Activated T-helper 1 cell treated with anti-CD3 and anti-CD28 coated beads, Interleukin-12 subunit alpha, Interleukin-12 subunit beta, Interleukin-2, Interleukin-4 antibody, amounts not matched to agents 30 ng/mL and 10 ng/mL and 1 ng/mL, durations not matched to agents 14 hours and 24 hours and 36 hours (primary cell): Measurements from ENCODE around the gene MED13. TPM values are rescaled to one million over a fixed set of nuclear protein-coding genes. Genes with fewer than 3 reads are reported as not detected.

ENCODE experiments used
- DNase-seq: peaks from one replicate; pipeline ENCODE4 v3.0.0; 2021; ENCODE audit warnings: low spot score
- H3K27ac Mint-ChIP-seq: one replicate; pipeline ENCODE4 v1.8.0; 2021; ENCODE audit warnings: mild to moderate bottlenecking, mixed read lengths
- H3K27me3 Mint-ChIP-seq: one replicate; pipeline ENCODE4 v1.8.0; 2022; ENCODE audit warnings: mild to moderate bottlenecking, moderate library complexity, mixed read lengths; ENCODE audit not compliant: insufficient read depth
- H3K36me3 Mint-ChIP-seq: one replicate; pipeline ENCODE4 v1.8.0; 2021; ENCODE audit warnings: low read depth, mixed read lengths
- H3K4me1 Mint-ChIP-seq: one replicate; pipeline ENCODE4 v1.8.0; 2021; ENCODE audit warnings: low read depth, mixed read lengths
- H3K4me3 Mint-ChIP-seq: one replicate; pipeline ENCODE4 v1.8.0; 2021; ENCODE audit warnings: mild to moderate bottlenecking, moderate library complexity, mixed read lengths
- H3K9me3 Mint-ChIP-seq: one replicate; pipeline ENCODE4 v1.8.0; 2021; ENCODE audit warnings: mixed read lengths
- intact Hi-C: fragments of 100-400 bp; cut with micrococcal nuclease; formaldehyde crosslinking; loops from one replicate; pipeline ENCODE4 v1.15.1; 2024
- total RNA-seq: library from RNA; stranded (reverse); gene quantifications from 2 replicates; pipeline ENCODE4 v1.2.3, GENCODE V29; 2022

The MED13 gene
- total RNA-seq, 1 donor from 2014 or later, result 69.2 TPM

DNA sequence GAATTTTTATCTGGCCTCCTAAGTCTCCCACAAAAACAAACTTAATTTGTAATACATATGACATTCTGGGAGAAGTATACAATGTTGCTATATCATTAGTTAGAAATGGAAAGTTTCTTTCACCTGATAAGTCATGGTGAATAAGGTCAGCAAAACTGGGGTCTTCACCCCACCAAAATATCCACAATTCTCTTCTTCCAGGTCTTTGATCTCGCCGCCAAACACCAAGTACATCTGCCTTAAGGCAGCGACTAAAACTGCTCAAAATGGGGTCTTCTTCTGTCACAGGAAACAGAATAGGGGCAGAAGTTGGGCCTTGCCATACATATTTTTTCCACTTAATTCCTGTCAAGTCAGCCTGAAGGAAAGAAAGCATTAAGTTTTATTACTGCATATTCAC lies 2.1 kb downstream of the MED13 start:
- H3K4me3 Mint-ChIP-seq, result peak overlapping the region; percentile 99
- no peaks in the 10 kb centered on the region for H3K27me3 Mint-ChIP-seq
- no peaks in the 10 kb centered on the region for H3K9me3 Mint-ChIP-seq
- DNase-seq, result no peak
- H3K27ac Mint-ChIP-seq, result peak overlapping the region; percentile 97
- intact Hi-C loops, result loop anchor here (10.0 kb wide), 3 partner anchors 362 to 1682 kb away; partner anchors contain the start of genes BCAS3, METTL2A and STRADA
- peaks cover 24% of the 10 kb centered on the region for H3K36me3 Mint-ChIP-seq
- peaks cover 50% of the 10 kb centered on the region for H3K4me1 Mint-ChIP-seq

DNA sequence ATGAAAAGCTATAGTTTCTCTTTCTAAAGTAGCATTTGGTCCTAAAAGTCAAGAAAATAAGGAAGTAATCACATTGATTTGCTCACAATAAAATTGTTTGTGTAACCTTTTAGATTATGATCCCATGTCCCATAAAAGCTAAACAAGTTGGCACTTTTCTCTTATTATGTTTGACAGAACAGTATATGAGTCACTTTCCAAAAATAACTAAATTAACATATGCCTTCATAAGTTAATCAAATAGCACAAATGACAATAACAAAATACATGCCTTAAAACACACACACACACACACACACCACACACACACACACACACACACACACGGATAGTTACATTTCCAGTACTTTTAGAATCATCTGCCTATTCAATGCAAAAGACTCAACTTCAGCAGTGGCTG lies 2.8 kb downstream of the MED13 start:
- DNase-seq, result no peak
- peaks cover 28% of the 10 kb centered on the region for H3K36me3 Mint-ChIP-seq
- H3K4me1 Mint-ChIP-seq, result peaks cover 57% of the 10 kb centered on the region
- peak overlapping the region; percentile 99 for H3K4me3 Mint-ChIP-seq
- no peaks in the 10 kb centered on the region for H3K27me3 Mint-ChIP-seq
- intact Hi-C loops, result loop anchor here (10.0 kb wide), 3 partner anchors 362 to 1682 kb away; partner anchors contain the start of genes BCAS3, METTL2A and STRADA
- peak overlapping the region; percentile 70 for H3K27ac Mint-ChIP-seq
- H3K9me3 Mint-ChIP-seq, result no peaks in the 10 kb centered on the region

DNA sequence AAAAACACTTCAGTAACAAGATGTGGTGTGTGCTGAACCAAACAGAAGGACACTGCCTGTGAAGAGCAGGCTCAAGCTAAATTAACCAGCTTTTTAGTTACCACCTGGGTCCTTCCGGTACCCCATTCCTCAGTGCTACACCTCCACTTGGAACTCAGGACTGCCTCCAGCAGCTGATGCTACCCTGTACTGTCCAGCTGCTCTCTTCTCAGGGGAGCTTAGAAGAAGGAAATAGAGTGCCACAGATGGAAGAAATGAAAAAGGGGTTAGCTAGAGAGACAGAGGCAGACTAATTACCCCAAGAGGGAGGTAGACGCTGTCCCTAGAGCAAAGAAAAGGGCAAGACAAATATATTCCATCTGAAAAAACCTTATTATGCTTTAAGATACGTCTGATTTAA lies 5.7 kb downstream of the MED13 start:
- Mint-ChIP-seq H3K4me3 (peak overlapping the region; percentile 40), H3K4me1 (peaks cover 61% of the 10 kb centered on the region), H3K36me3 (peaks cover 33% of the 10 kb centered on the region), H3K27me3 (no peaks in the 10 kb centered on the region), H3K27ac (peak overlapping the region; percentile 0), H3K9me3 (no peaks in the 10 kb centered on the region)
- DNase-seq, result no peak
- intact Hi-C loops, result no loop called here

DNA sequence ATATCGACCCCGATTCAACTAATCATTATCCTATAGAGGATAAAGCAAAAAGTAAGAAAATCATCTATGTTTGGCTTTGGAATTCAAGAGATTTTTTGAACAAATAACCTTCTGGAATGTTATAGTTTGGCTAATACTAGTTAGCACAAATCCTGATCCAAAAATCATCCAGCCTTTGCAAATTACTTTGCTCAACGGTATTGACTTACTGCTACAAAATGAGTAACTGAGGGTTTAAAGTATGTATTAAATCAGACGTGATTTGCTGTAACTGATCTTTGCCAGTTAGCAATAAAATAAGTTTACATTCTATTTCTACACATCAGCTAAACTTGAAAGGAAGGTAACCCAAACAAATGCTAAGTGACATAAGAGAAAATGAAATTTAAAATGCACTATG lies 6.5 kb downstream of the MED13 start:
- no peaks in the 10 kb centered on the region for H3K27me3 Mint-ChIP-seq
- H3K36me3 Mint-ChIP-seq, result peaks cover 29% of the 10 kb centered on the region
- no peak for DNase-seq
- intact Hi-C loops, result no loop called here
- H3K4me1 Mint-ChIP-seq, result peaks cover 55% of the 10 kb centered on the region
- H3K9me3 Mint-ChIP-seq, result no peaks in the 10 kb centered on the region
- H3K4me3 Mint-ChIP-seq, result no peak overlapping the region
- H3K27ac Mint-ChIP-seq, result no peak overlapping the region

DNA sequence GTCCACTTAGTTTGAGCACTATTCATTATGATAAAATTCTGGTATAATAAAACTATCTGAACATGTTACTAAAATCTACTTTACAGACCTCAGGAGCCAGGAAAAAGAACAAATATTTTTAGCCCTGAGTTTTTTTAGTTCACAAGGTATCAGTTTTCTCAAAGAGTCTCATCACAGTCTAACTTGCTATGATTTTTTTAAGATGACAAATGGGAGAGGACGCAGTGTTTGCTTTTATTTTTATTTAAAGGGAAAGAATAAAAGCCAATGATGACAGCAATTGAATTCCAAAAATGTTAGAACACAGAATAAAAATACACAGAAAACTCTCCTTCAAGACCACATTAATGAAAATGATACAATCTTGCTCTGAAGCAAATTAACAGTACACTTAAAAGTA lies 7.4 kb downstream of the MED13 start:
- Mint-ChIP-seq H3K4me1 (peaks cover 54% of the 10 kb centered on the region), H3K9me3 (no peaks in the 10 kb centered on the region), H3K36me3 (peaks cover 27% of the 10 kb centered on the region), H3K27me3 (no peaks in the 10 kb centered on the region), H3K4me3 (no peak overlapping the region), H3K27ac (no peak overlapping the region)
- no peak for DNase-seq
- intact Hi-C loops, result no loop called here

DNA sequence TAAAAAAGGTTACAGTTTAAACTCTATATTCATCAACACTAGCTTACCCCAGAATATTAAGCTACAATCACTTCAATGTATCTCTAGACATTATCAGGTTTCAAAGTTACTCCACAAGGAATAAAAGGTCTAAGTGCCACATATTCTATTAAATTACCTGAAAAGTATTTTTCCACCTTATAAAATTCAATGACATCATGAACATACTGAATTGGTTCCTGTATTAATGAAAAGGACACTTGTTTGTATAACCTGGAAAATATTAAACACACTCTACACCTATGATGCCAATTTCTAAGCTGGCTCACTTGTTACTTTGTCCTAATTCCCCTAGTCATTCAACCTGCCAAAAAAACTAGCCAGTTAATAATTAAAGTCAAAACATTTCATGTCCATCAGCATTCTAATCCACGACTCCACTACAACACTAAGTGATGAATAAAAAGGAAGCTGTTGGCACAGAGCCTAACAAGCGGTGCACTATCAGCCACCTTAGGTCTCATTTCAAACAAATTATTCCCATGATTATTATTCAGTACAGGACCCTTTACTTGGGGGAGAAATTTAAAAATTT lies 12.2 kb downstream of the MED13 start:
- DNase-seq, result no peak
- Mint-ChIP-seq H3K36me3 (peaks cover 38% of the 10 kb centered on the region), H3K27ac (no peak overlapping the region), H3K27me3 (no peaks in the 10 kb centered on the region), H3K9me3 (no peaks in the 10 kb centered on the region), H3K4me1 (peaks cover 55% of the 10 kb centered on the region), H3K4me3 (no peak overlapping the region)
- intact Hi-C loops, result no loop called here

DNA sequence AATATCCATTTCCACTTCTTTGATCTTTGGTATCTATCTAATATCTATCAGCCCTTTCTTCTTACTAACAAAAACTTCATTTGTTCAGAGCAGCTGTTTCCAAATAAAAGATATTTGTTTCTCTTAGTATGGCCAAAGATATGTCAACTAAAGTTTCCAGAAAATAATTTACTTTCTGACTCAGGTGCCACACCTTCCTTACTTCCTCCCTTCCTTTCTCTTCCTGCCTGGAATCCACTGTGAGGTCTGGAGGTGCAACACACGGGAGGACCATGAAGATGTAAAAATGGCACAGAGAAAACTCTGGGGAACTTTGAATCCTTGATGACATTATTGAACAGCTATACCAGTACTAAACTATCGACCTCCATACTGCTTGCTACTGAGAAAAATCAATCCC lies 14.0 kb downstream of the MED13 start:
- no peak overlapping the region for H3K27ac Mint-ChIP-seq
- DNase-seq, result no peak
- H3K4me1 Mint-ChIP-seq, result peaks cover 46% of the 10 kb centered on the region
- no peak overlapping the region for H3K4me3 Mint-ChIP-seq
- H3K36me3 Mint-ChIP-seq, result peaks cover 37% of the 10 kb centered on the region
- H3K9me3 Mint-ChIP-seq, result no peaks in the 10 kb centered on the region
- intact Hi-C loops, result no loop called here
- H3K27me3 Mint-ChIP-seq, result no peaks in the 10 kb centered on the region

DNA sequence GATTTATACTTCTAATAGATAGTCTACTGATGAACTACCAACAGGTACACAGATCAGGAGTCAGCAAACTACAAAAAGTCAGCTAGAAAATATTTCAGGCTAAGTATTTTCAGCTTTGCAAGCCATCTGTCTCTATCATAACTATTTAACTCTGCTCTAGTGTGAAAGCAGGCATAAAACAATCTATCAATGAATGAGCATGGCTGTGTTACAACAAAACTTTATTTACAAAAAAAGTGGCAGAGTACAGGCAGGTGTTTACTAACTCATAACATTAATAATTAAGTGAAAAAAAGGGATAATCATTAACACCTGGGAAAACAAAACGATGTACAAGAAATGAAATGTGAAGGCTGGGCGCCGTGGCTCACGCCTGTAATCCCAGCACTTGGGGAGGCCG lies 15.8 kb downstream of the MED13 start:
- peaks cover 48% of the 10 kb centered on the region for H3K4me1 Mint-ChIP-seq
- no peak for DNase-seq
- no peak overlapping the region for H3K4me3 Mint-ChIP-seq
- H3K27ac Mint-ChIP-seq, result no peak overlapping the region
- H3K36me3 Mint-ChIP-seq, result peaks cover 46% of the 10 kb centered on the region
- H3K27me3 Mint-ChIP-seq, result no peaks in the 10 kb centered on the region
- no peaks in the 10 kb centered on the region for H3K9me3 Mint-ChIP-seq
- intact Hi-C loops, result no loop called here

DNA sequence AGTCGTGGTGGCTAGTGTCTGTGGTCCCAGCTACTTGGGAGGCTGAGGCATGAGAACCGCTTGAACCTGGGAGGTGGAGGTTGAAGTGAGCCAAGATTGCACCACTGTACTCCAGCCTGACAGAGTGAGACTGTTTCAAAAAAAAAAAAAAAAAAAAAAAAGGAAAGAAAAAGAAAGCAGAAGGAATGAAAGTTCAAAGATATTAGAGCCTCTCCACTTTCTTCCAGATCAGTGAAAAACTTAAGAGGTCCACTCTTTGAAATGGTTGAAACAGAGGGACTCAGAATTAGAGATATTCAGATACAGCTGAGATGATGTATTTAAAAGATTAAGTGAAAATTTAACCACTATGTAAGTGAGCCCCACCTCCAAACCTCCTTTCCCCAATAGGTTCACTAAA lies 16.8 kb downstream of the MED13 start:
- no peak overlapping the region for H3K27ac Mint-ChIP-seq
- no peaks in the 10 kb centered on the region for H3K9me3 Mint-ChIP-seq
- DNase-seq, result no peak
- no peaks in the 10 kb centered on the region for H3K27me3 Mint-ChIP-seq
- H3K4me1 Mint-ChIP-seq, result peaks cover 48% of the 10 kb centered on the region
- peaks cover 47% of the 10 kb centered on the region for H3K36me3 Mint-ChIP-seq
- no peak overlapping the region for H3K4me3 Mint-ChIP-seq
- intact Hi-C loops, result no loop called here

DNA sequence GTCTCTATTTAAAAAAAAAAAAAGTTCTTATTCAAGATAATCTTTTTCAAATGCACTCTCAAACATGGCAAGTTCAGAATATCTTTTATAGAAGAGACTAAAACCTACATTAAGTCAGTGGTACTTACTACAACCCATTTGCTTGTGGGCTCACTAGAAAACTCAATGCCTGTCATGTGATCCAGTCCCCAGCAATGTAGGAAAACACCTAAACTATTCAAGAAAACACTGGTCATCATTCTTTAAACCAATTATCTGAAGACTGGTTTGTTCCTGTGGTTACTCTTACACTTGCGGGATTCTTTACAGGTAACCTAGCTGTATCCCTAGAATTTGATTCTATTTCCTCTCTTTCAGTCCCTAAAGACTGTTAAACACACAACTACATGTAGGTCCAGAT lies 19.6 kb downstream of the MED13 start:
- peak overlapping the region; percentile 34 for H3K27ac Mint-ChIP-seq
- intact Hi-C loops, result no loop called here
- H3K27me3 Mint-ChIP-seq, result no peaks in the 10 kb centered on the region
- peaks cover 35% of the 10 kb centered on the region for H3K36me3 Mint-ChIP-seq
- no peak for DNase-seq
- no peaks in the 10 kb centered on the region for H3K9me3 Mint-ChIP-seq
- H3K4me1 Mint-ChIP-seq, result peaks cover 31% of the 10 kb centered on the region
- no peak overlapping the region for H3K4me3 Mint-ChIP-seq

DNA sequence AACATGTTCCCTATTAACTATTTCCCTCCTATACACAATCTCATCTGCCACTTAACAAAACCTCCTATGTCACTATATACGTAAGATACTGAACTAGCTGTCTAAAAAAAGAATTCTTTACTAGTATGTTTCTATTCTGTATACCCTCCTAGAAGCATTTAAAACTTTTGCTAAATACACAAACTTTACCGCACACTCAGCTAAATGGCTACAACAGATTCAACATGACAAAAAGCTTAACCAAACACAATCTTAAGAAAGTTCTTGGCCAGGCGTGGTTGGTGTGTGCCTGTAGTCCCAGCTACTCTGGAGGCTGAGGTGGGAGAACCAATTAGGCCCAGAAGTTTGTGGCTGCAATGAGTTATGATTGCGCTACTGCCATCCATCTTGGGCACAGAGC lies 20.0 kb downstream of the MED13 start:
- Mint-ChIP-seq H3K36me3 (peaks cover 32% of the 10 kb centered on the region), H3K4me3 (no peak overlapping the region), H3K27ac (no peak overlapping the region), H3K9me3 (no peaks in the 10 kb centered on the region), H3K27me3 (no peaks in the 10 kb centered on the region), H3K4me1 (peaks cover 35% of the 10 kb centered on the region)
- no peak for DNase-seq
- intact Hi-C loops, result no loop called here

DNA sequence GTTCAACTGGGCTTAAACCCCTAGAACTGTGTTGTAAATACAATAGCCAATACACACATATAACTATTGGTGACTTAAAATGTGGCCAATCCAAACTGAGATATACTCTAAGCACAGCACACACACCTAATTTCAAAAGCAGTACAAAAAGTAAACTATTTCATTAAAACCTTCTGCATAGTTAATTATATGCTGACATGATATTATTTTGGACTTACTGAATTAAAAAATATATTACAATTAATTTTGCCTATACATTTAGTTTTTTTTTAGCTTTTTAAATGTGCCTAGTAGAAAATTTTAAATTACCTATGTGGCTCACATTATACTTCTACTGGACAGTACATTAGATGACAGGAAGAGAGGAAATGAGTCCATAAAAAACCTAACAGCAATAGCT lies 21.5 kb downstream of the MED13 start:
- Mint-ChIP-seq H3K36me3 (peaks cover 28% of the 10 kb centered on the region), H3K27ac (no peak overlapping the region), H3K4me1 (peaks cover 30% of the 10 kb centered on the region), H3K4me3 (no peak overlapping the region), H3K9me3 (no peaks in the 10 kb centered on the region), H3K27me3 (no peaks in the 10 kb centered on the region)
- intact Hi-C loops, result no loop called here
- DNase-seq, result no peak

DNA sequence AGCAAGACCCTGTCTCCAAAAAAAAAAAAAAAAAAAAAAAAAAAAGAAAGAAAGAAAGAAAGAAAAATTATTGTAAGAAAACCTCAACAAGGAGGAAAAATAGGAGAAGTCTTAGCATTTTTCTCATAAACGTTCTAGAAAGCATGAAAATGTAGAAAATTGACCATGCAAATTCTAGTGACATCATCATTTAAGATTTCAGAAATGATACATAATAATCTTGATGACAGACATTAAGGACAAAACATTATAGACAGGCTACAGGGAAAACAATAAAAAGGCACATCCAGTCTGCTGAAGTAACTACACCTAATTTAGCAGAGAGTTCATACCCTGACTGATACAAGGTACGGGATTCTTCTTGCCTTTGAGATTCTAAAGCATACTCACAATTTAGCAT lies 21.9 kb downstream of the MED13 start:
- no peak overlapping the region for H3K4me3 Mint-ChIP-seq
- H3K9me3 Mint-ChIP-seq, result no peaks in the 10 kb centered on the region
- no peaks in the 10 kb centered on the region for H3K27me3 Mint-ChIP-seq
- H3K27ac Mint-ChIP-seq, result no peak overlapping the region
- H3K4me1 Mint-ChIP-seq, result peaks cover 27% of the 10 kb centered on the region
- intact Hi-C loops, result no loop called here
- H3K36me3 Mint-ChIP-seq, result peaks cover 27% of the 10 kb centered on the region
- DNase-seq, result no peak

DNA sequence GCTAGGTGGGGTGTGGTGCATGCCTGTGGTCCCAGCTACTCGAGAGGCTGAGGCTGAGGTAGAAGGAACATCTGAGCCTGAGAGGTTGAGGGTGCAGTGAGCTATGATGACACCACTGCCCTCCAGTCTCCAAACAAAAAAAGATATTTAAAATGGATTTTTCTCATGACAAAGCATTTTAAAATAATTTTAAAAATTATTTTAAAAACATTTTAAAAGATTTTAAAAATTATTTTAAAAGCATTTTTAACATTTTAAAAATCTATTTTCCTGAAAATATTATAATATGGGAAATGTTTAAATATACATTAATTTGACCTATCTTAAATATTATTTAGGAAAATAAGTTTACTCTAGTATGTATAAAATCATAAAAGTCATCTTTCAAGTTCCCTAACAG lies 26.8 kb downstream of the MED13 start:
- intact Hi-C loops, result no loop called here
- Mint-ChIP-seq H3K27ac (no peak overlapping the region), H3K9me3 (no peaks in the 10 kb centered on the region), H3K4me1 (peaks cover 17% of the 10 kb centered on the region), H3K27me3 (no peaks in the 10 kb centered on the region), H3K36me3 (peaks cover 13% of the 10 kb centered on the region), H3K4me3 (no peak overlapping the region)
- DNase-seq, result no peak
